ENCODE results near the gene TEP1. TPM values are rescaled to one million over a fixed set of nuclear protein-coding genes. Genes with fewer than 3 reads are reported as not detected.

TEP1 gene
- total RNA-seq, 1 experiment from 2014 or later = 15.8 TPM

- Histone ChIP-seq H3K27me3 (ENCODE audit: insufficient read depth, low read length) (no peaks in the 10 kb centered on the region), H2BK20ac (ENCODE audit: low read depth, low read length, poor library complexity, severe bottlenecking) (no peak overlapping the region), H3K18ac (ENCODE audit: insufficient read length, low read depth, low read length) (no peak overlapping the region), H2BK12ac (ENCODE audit: insufficient read length, low read depth, low read length) (no peak overlapping the region), H3K4me2 (ENCODE audit: insufficient read depth, insufficient read length, low read length) (no peak overlapping the region), H2BK15ac (ENCODE audit: low read depth, low read length) (no peak overlapping the region), H4K20me1 (ENCODE audit: control insufficient read depth, insufficient read depth, insufficient read length) (no peaks in the 10 kb centered on the region), H3K14ac (ENCODE audit: insufficient read depth, low read length) (peak overlapping the region; percentile 28; the same call in 1 of the 2 replicates), H3K79me2 (ENCODE audit: insufficient read depth, low read length) (no peaks in the 10 kb centered on the region), H4K5ac (ENCODE audit: insufficient read length, low read depth, low read length) (no peak overlapping the region), H4K8ac (replicated peaks; ENCODE audit: insufficient read length, low read depth, low read length) (no peak overlapping the region), H2BK120ac (ENCODE audit: low read depth, low read length, poor library complexity, severe bottlenecking) (no peak overlapping the region), H3K4me1 (ENCODE audit: insufficient read depth, low read length) (peaks cover 9% of the 10 kb centered on the region; the same call in 1 of the 2 replicates), H3T11ph (ENCODE audit: low read length) (no peak overlapping the region), H3K4ac (ENCODE audit: low read depth, low read length) (no peak overlapping the region), H3K9me3 (ENCODE audit: control insufficient read depth, low read depth, low read length) (no peaks in the 10 kb centered on the region), H3K9ac (ENCODE audit: extremely low read depth, insufficient read length, low read length) (no peak overlapping the region), H3K79me1 (ENCODE audit: insufficient read depth, low read depth, low read length, poor library complexity, severe bottlenecking) (no peaks in the 10 kb centered on the region), H3K56ac (ENCODE audit: insufficient read length, low read depth, low read length) (no peak overlapping the region), H2BK5ac (ENCODE audit: insufficient read length, low read length) (no peak overlapping the region), H3K27ac (ENCODE audit: insufficient read length, low read depth, low read length) (no peak overlapping the region), H3K23me2 (ENCODE audit: insufficient read length, low read depth, low read length, poor library complexity, severe bottlenecking) (no peaks in the 10 kb centered on the region), H4K91ac (ENCODE audit: insufficient read length, low read depth, low read length) (no peak overlapping the region), H3K23ac (ENCODE audit: insufficient read length, low read depth, low read length) (no peak overlapping the region), H2AK5ac (ENCODE audit: insufficient read length, low read length) (no peak overlapping the region), H2AFZ (ENCODE audit: low read length) (no peak overlapping the region)
- no peaks in the 10 kb centered on the region for H3K27me3 Mint-ChIP-seq (ENCODE audit: low read depth)
- no peaks in the 10 kb centered on the region for H3K36me3 Mint-ChIP-seq (ENCODE audit: insufficient read depth in 1 of 3, low read depth in 3 of 3)
- H3K27ac Mint-ChIP-seq = no peak overlapping the region; a peak in 1 of 7 replicates
- peaks cover 15 to 16% of the 10 kb centered on the region in 2 experiments for H3K4me1 Mint-ChIP-seq
- no peaks in the 10 kb centered on the region for H3K9me3 Mint-ChIP-seq
- no peak for TF ChIP-seq CTCF (conservative IDR thresholded peaks at IDR 0.05)
- WGBS (ENCODE audit: extremely low coverage, insufficient read length, low lambda C conversion rate) = no CpG with 5 or more reads among the region's 30 CpGs
- H3K4me3 Mint-ChIP-seq = no peak overlapping the region
- no peak for DNase-seq
Measured at GRCh38 chr14:20429801-20430669, 16.7 kb upstream of the TEP1 start.
